ENCODE measurements around the gene PIANP. TPM values are rescaled to one million over a fixed set of nuclear protein-coding genes. Genes with fewer than 3 reads are reported as not detected.
"Not testable (repeated sequence)": the region's sequence is repeated elsewhere in the genome, so short reads cannot be mapped to it uniquely, and the experiment has no call there.

PIANP gene
- total RNA-seq, 2 donors from 2014 or later = 2.6 to 7.1 TPM

- WGBS, 2 experiments (ENCODE audit: insufficient coverage in 1 of 2, insufficient read length in 1 of 2) = 93 to 98% methylated on average over 10 to 13 of the region's 13 CpGs
- peaks cover 46% of the 10 kb centered on the region for H3K36me3 ChIP-seq (ENCODE audit: control insufficient read depth, insufficient read depth, low read length)
- no peak overlapping the region for H3K9ac ChIP-seq (ENCODE audit: extremely low read depth, low read length, poor library complexity, severe bottlenecking)
- no peaks in the 10 kb centered on the region for H3K27me3 ChIP-seq (ENCODE audit: control insufficient read depth, insufficient read depth, low read length, poor library complexity, severe bottlenecking)
- no peak overlapping the region for H3K4me3 Mint-ChIP-seq
- H3K4me1 Mint-ChIP-seq = peaks cover 13% of the 10 kb centered on the region
- no peaks in the 10 kb centered on the region for H3K9me3 Mint-ChIP-seq
- no peak for DNase-seq
- H3K27ac ChIP-seq (ENCODE audit: low read depth, low read length) = no peak overlapping the region
- no peaks in the 10 kb centered on the region for H3K4me1 ChIP-seq (ENCODE audit: control insufficient read depth, insufficient read depth, low read length)
- H3K4me3 ChIP-seq (ENCODE audit: low read length) = no peak overlapping the region
- no peaks in the 10 kb centered on the region for H3K27me3 Mint-ChIP-seq (ENCODE audit: insufficient read depth)
- TF ChIP-seq CTCF (conservative IDR thresholded peaks at IDR 0.05) = no peak
- peaks cover 55% of the 10 kb centered on the region for H3K36me3 Mint-ChIP-seq (ENCODE audit: low read depth)
- peak overlapping the region; percentile 71 for H3K27ac Mint-ChIP-seq
- H3K9me3 ChIP-seq (ENCODE audit: control insufficient read depth, low read length) = no peaks in the 10 kb centered on the region
These were observed 45.3 kb upstream of the PIANP start for GRCh38 chr12:6745741-6746525.

GRCh38 chr12:6743300-6743699 lies 42.7 kb upstream of the PIANP start:
- not testable (repeated sequence) for H3K9me3 ChIP-seq (ENCODE audit: control insufficient read depth, low read length); H3K27ac ChIP-seq (ENCODE audit: low read depth, low read length); H3K4me3 Mint-ChIP-seq; H3K27me3 ChIP-seq (ENCODE audit: control insufficient read depth, insufficient read depth, low read length, poor library complexity, severe bottlenecking); DNase-seq; H3K27me3 Mint-ChIP-seq (ENCODE audit: insufficient read depth); H3K4me1 ChIP-seq (ENCODE audit: control insufficient read depth, insufficient read depth, low read length); H3K9me3 Mint-ChIP-seq; H3K9ac ChIP-seq (ENCODE audit: extremely low read depth, low read length, poor library complexity, severe bottlenecking); H3K4me3 ChIP-seq (ENCODE audit: low read length)
- Mint-ChIP-seq H3K4me1 (peaks cover 13% of the 10 kb centered on the region), H3K27ac (peak overlapping the region; percentile 2), H3K36me3 (ENCODE audit: low read depth) (peaks cover 31% of the 10 kb centered on the region)
- WGBS, 2 experiments (ENCODE audit: insufficient coverage in 1 of 2, insufficient read length in 1 of 2) = 81 to 87% methylated on average over 5 to 7 of the region's 7 CpGs
- peaks cover 21% of the 10 kb centered on the region for H3K36me3 ChIP-seq (ENCODE audit: control insufficient read depth, insufficient read depth, low read length)

GRCh38 chr12:6742834-6743233 lies 42.2 kb upstream of the PIANP start:
- Mint-ChIP-seq H3K36me3 (ENCODE audit: low read depth) (peaks cover 26% of the 10 kb centered on the region), H3K4me3 (no peak overlapping the region), H3K4me1 (peaks cover 13% of the 10 kb centered on the region), H3K27me3 (ENCODE audit: insufficient read depth) (no peaks in the 10 kb centered on the region), H3K27ac (no peak overlapping the region), H3K9me3 (peaks cover 2% of the 10 kb centered on the region)
- no peak for DNase-seq
- H3K27ac ChIP-seq (ENCODE audit: low read depth, low read length) = no peak overlapping the region
- 81 to 95% methylated on average over 3 of the region's 3 CpGs for WGBS, 2 experiments (ENCODE audit: insufficient coverage in 1 of 2, insufficient read length in 1 of 2)
- no peak overlapping the region for H3K9ac ChIP-seq (ENCODE audit: extremely low read depth, low read length, poor library complexity, severe bottlenecking)
- no peaks in the 10 kb centered on the region for H3K9me3 ChIP-seq (ENCODE audit: control insufficient read depth, low read length)
- H3K36me3 ChIP-seq (ENCODE audit: control insufficient read depth, insufficient read depth, low read length) = peaks cover 16% of the 10 kb centered on the region
- H3K27me3 ChIP-seq (ENCODE audit: control insufficient read depth, insufficient read depth, low read length, poor library complexity, severe bottlenecking) = no peaks in the 10 kb centered on the region
- no peak overlapping the region for H3K4me3 ChIP-seq (ENCODE audit: low read length)
- H3K4me1 ChIP-seq (ENCODE audit: control insufficient read depth, insufficient read depth, low read length) = no peaks in the 10 kb centered on the region
- no peak for TF ChIP-seq CTCF (conservative IDR thresholded peaks at IDR 0.05)

GRCh38 chr12:6742080-6742479 lies 41.5 kb upstream of the PIANP start:
- Mint-ChIP-seq H3K36me3 (ENCODE audit: low read depth) (peaks cover 19% of the 10 kb centered on the region), H3K4me1 (peaks cover 13% of the 10 kb centered on the region), H3K27ac (peak overlapping the region; percentile 55)
- H3K27me3 Mint-ChIP-seq (ENCODE audit: insufficient read depth); H3K36me3 ChIP-seq (ENCODE audit: control insufficient read depth, insufficient read depth, low read length); H3K9me3 ChIP-seq (ENCODE audit: control insufficient read depth, low read length); H3K4me3 ChIP-seq (ENCODE audit: low read length); H3K4me3 Mint-ChIP-seq; DNase-seq; H3K4me1 ChIP-seq (ENCODE audit: control insufficient read depth, insufficient read depth, low read length); H3K27ac ChIP-seq (ENCODE audit: low read depth, low read length); H3K9me3 Mint-ChIP-seq; H3K27me3 ChIP-seq (ENCODE audit: control insufficient read depth, insufficient read depth, low read length, poor library complexity, severe bottlenecking); H3K9ac ChIP-seq (ENCODE audit: extremely low read depth, low read length, poor library complexity, severe bottlenecking): not testable (repeated sequence)
- 98% methylated on average over 10 of the region's 12 CpGs; no CpG with 5 or more reads in 1 of the 2 experiments for WGBS, 2 experiments (ENCODE audit: insufficient coverage in 1 of 2, insufficient read length in 1 of 2)
